HG02642 (cell line): ENCODE data around the gene ST7.

Experiments used
- ATAC-seq: cut with Tn5 transposase; IDR thresholded peaks from one replicate; pipeline ENCODE4 v1.9.1; 2021; ENCODE audit warnings: mild to moderate bottlenecking; ENCODE audit not compliant: unreplicated experiment, poor library complexity

Gene ST7

GRCh38 chr7:117138981-117139380, 185.7 kb downstream of the ST7 start:
- no peak for ATAC-seq

DNA sequence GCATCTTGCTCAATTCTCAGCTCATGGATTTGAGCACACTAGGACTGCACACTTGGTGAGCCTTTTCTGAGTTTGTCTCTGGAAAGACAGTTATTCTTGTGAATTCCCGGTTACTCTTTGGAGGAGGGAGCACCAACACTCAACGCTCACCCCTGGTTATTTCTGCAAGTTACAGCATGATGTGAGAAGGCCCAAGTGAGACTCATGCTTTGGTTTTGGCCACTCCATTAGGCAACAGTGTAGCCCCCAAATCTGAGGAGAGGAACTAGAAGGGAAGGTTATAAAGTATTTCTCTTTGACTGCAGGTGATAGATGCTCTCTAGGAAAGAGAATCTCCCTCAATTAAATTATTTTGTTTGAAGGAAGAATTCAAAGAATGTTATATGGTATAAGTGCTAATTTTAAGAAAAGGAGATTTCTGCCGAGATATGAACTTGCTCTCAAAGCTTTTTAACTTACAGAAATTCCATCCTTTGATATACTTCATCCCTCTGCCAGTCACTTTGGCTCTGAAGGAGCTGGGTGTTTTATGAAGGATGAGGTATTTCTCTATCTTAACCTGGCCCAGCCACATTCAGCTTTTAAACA, 186.2 kb downstream of the ST7 start:
- no peak for ATAC-seq

GRCh38 chr7:117140921-117141320, 187.6 kb downstream of the ST7 start:
- no peak for ATAC-seq

DNA sequence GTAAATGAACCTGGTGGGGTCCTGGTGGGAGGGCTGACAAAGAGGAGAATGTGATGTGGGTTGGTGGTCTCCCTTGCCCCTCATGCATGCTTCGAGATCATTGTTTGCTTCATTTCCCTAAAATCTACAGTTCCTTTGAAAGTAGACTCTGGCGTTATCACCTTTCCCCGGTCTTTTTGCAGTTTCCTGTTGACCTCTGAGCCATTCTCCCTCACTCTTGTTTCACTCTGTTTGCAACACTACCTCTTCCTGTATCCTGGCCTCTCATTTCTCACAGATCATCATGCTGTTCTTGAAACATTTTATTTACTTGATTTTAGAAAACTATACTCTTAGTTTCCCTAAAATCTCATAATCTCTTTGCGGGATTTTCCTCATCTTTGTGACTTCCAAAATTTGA, 189.8 kb downstream of the ST7 start:
- no peak for ATAC-seq

DNA sequence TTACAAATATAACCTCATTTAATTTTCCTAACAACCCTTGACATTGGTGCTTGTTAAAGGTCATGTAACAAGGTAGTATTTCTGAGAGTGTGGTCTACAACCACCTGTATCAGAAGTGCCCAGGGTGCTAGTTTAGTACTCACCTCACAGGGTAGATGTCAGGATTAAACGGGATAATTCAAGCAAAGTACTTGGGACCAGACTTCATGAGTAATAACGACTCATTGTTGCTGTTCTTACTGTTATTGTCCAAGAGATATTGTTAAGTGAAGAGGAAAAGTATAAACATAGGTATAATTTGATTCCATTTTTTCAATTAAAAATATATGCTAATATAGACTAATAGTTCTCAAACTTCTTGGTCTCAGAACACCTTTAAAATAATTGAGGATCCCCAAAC, 190.3 kb downstream of the ST7 start:
- ATAC-seq: no peak

DNA sequence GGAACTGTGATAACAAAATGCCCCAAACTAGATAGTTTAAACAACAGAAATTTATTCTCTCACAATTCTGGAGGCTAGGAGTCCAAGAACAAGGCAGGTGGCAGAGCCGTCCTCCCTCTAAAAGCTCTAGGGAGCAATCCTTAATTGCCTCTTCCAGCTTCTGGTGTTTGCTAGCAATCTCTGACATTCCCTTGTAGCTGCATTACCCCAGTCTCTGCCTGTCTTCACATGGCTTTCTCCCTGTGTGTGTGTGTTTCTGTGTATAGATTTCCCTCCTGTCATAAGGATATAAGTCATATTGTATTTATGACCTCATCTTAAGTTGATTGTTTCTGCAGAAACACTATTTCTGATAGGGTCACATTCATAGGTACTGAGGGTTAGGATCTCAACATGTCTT, 192.0 kb downstream of the ST7 start:
- no peak for ATAC-seq

GRCh38 chr7:117146059-117146458, 192.8 kb downstream of the ST7 start:
- ATAC-seq: no peak

- ATAC-seq: no peak
Measured at GRCh38 chr7:117146511-117146910, 193.2 kb downstream of the ST7 start.

DNA sequence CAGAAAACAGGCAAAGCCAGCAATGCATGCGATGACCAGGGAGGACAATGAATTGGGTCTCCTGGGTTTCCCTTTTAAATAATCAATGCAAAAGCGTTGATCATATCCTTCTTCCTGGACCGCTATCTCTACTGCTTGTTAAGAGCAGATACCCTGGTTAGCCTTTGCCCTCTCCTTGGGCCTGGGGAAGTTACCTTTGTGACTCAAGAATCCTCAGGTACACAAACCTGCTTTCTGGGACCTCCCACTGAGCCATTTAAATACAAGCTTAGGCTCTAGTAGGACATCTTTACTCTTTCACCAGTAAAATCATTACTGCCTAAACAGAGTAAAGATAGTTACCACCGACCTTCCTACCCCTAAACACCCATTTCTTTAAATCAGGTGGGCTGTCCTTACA, 195.7 kb downstream of the ST7 start:
- ATAC-seq: no peak

DNA sequence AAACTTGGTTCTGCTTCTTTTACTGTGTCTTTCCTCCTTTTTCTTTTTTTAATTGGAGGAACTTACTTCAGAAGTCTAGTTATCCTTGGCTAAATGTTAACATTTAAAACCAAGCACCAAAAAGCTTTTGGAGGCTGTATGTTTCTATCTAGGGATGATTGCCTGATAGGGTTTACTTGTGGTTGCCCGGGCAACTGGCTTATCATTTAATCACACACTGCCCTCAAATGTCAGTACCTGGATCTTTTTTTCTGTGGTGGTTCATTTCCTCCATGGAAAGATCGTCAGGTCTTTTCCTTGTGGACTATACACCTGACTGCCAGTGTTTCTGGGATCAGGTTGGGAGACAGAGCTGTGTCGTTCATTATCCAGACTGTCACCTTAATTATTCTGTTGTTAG, 196.4 kb downstream of the ST7 start:
- ATAC-seq: no peak

DNA sequence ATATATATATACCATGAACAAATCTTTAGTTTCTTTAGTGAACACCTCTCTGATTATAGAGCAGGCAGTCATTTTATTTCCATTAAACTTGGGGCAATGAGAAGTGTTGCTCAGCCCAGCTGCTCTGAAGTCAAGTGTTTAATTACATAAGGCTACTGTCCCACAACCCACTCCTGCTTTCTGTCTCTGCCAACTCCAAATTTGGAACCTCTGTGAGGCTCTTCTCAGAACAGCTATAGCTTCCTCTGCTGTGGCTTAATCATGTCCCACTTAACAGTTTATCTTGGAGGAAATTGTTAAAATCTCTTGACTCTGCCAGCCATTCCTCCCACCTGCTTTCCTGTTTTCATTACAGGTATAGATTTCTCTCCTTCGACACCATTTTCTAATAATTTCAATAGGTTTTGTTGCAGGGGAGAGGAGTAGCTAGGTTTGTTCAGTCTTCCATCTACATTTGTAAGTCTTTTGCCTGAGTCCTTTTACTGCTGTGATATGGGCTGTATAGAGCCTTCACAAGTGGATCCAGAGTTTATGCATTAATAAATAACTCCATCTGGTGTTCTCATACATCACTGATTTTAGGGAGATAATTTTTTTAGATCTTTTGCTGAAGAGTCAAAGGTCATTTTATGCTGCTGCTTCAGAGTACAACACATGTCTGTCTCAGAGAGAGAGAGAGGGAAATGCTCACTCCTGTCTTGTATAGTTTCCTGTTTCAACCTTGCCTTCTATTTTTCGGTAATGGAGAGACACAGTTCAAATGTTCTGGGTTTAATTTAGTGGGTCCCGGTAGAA, 199.1 kb downstream of the ST7 start:
- no peak for ATAC-seq

- no peak for ATAC-seq
Measured at GRCh38 chr7:117153016-117153545, 199.8 kb downstream of the ST7 start.

- ATAC-seq: no peak
Measured at GRCh38 chr7:117154721-117155120, 201.4 kb downstream of the ST7 start.

DNA sequence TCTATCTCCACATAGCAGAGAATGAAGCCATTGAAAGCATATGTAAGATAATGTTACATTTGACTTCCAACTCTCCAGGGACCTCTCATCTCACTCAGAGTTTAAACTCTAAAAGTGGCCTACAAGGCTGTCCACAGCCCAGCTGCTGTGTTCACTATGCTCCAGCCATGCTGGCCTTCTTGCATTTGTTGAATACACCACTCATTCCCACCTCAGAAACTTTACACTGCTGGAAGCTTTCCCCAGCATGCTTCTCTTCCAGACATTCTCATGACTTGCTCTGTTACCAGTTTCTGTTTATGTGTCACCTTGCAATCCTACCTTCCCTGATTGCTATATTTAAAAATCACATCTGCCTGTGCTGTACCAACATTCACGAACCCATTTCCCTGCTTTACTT, 202.4 kb downstream of the ST7 start:
- no peak for ATAC-seq

- ATAC-seq: no peak
Measured at GRCh38 chr7:117157241-117158209, 204.2 kb downstream of the ST7 start.

DNA sequence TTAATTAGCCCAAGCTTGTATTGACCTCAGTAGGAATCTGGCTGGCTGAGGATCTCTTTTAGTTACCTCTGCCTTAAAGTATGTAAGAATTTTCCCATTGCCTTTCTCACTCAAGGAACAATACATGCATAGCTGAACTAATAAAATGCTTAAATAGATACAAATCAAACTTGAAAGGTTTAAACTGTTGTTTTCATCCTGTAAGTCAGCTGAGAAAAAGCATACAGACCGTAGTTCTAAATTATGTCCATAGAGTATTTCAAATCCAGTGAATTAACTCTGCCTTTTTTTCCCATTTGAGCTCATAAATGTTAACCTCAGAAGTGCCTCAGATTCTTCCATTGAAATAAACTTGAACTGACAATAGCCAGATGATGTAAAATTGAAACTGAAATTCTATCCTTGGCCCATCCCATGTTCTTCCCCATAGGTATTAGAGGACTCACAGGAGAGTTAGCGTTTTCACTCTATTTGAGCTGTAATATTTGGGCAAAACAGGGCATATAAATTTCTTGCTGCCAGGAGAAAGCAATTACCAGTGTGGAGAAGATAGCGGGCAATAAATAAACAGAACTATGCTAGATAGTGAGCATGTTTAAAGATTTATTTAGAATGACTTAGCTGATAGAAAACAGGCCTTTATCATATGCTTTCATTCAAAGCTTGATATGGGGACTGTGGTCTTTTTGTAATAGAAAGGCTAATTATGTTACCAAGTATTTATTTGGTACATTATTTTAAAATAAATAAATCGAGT, 205.8 kb downstream of the ST7 start:
- ATAC-seq: no peak

DNA sequence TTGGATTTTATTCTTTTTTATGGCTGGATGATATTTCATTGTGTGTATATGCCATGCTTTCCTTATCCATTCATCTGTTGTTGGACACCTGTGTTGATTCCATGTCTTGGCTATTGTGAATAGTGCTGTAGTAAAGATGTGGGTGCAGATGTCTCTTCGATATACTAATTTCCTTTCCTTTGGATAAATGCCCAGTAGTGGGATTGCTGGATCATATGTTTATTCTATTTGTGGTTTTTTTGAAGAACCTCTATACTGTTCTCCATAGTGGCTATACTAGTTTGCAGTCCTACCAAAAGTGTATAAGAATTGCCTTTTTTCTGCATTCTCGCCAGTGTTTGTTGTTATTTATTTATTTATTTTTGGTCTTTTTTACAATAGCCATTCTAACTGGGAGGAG, 209.8 kb downstream of the ST7 start:
- ATAC-seq: no peak

DNA sequence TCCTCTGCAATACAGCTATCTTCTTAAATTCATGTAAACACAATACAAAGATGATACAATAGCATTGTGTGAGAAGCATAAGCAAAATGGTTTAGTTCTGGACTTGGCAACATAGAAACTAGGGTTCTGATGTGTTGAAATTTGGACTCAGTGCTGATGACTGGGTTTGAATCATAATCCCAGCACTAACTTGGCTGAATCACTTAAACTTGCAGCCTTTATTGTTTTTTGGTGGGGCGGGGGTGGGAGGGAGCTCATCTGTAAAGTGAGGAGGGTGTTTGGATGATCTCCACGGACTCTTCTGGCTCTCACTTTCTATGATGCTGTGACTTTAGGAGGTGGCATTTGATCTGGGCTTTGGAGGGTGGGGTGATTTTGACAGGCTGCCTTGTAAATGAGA, 211.3 kb downstream of the ST7 start:
- no peak for ATAC-seq

- ATAC-seq: no peak
Measured at GRCh38 chr7:117165656-117166055, 212.4 kb downstream of the ST7 start.

GRCh38 chr7:117169907-117170306, 216.6 kb downstream of the ST7 start:
- ATAC-seq: no peak
